OCI-M2 (cell line): ENCODE measurements around the gene SLC2A9.
"Not testable (repeated sequence)": the region's sequence is repeated elsewhere in the genome, so short reads cannot be mapped to it uniquely, and the experiment has no call there.

Experiments
- DNase-seq: peaks from one replicate; lab custom pipeline; 2025; ENCODE audit not compliant: unreplicated experiment; lab: John Stamatoyannopoulos, UW

The SLC2A9 gene

GRCh38 chr4:9929111-9929510, 92.2 kb downstream of the SLC2A9 start:
- no peak for DNase-seq

GRCh38 chr4:9927341-9928007, 93.8 kb downstream of the SLC2A9 start:
- no peak for DNase-seq

GRCh38 chr4:9926586-9926985, 94.7 kb downstream of the SLC2A9 start:
- DNase-seq = no peak

DNA sequence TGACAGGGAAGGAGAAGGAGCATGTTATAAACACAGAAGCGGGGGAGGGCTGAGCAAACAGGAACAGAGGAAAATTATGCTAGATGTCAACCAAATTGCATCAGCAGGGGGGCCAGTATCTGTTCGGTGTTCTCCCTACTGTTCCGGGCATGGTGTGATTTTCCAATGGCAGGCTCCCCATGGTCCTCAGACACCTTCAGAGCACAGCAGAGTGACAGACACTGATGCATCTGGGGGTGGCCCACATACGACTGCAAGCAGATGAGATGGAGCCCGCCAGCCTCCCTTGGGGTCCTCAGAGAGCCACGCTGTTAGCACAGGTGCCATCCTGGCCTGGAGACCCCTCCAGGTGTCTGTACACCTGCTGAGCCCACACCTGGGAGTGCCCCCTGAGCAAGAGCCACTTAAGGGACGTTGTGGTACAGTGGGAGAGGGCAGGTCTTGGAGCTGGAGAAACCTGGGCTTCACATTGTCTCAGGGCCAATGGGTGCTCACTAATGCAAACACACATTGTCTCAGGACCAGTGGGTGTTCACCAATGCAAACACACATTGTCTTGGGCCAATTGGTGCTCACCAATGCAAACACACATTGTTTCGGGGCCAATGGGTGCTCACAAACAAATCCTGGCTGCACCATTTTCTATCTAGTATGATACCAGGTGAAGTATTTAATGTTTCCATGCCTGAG, 95.4 kb downstream of the SLC2A9 start:
- DNase-seq = no peak

- no peak for DNase-seq
These were observed 96.5 kb downstream of the SLC2A9 start for GRCh38 chr4:9924750-9925149.

DNA sequence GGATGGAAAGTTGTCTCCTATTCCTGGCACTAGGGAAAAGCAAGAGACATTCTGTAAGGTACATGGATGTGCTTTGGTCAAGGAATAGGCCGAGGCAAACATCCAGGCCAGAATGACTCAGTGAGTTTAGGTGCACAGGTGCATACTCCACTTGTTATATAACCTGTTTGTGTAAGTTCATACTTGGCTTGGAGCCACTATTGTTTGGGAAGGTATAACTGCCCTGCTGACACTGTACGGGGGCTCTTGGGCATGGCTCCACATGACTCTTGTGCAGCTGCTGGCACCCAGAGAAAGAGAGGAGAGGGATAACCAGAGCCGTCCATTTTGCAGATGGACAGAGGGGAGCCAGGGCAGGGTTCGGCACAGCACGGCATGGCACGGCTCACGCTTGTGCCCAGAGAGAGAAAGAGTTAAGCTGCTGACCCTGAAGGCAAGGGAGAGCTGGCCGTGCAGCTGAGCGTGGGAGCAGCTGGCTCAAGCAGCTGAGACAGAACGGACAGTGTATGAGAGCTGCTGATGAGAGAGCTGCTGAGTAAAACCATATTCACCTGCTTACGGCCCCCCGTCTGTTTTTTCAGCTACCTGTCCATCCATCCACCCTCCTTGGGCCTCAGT, 98.0 kb downstream of the SLC2A9 start:
- DNase-seq = no peak

GRCh38 chr4:9921326-9921725, 100.0 kb downstream of the SLC2A9 start:
- no peak for DNase-seq

GRCh38 chr4:9920029-9920428, 101.3 kb downstream of the SLC2A9 start:
- DNase-seq = no peak

DNA sequence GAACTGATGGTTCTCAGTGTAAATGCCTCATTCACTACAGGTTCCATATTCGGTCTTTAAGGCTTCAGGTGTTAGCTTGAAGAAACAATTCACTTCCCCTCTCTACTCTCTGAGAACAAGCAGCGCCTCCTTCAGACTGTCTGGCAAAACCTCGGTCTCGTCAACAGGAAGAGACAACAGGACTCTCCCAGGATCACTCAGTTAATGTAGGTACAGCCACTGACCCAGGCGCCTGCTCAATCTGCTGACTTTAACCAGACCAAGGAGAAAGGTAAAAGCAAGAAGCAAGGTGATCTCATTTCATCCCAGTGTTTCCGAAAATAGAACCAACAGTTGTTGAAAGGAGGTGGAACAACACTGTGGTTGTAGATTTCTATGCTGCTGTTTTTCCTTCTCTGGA, 102.2 kb downstream of the SLC2A9 start:
- DNase-seq = no peak

DNA sequence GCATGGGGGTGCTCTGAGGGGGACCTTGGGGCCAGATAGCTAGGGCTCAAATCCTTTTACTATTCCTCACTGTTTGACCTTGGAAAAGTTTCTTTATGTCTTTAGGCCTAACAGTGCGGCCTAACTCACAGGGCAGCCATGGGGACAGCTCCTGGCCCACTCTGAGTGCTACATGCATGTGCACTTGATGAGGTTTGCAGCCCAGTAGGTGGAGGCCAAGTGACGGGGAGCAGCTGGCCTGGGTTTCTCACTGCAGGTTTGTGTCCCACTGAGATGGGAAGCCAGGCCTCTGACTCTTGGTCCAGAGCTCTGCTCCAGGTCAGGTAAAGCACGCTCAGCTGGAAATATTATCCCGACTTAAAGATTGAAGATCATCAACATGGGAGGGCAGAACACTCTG, 102.8 kb downstream of the SLC2A9 start:
- no peak for DNase-seq

DNA sequence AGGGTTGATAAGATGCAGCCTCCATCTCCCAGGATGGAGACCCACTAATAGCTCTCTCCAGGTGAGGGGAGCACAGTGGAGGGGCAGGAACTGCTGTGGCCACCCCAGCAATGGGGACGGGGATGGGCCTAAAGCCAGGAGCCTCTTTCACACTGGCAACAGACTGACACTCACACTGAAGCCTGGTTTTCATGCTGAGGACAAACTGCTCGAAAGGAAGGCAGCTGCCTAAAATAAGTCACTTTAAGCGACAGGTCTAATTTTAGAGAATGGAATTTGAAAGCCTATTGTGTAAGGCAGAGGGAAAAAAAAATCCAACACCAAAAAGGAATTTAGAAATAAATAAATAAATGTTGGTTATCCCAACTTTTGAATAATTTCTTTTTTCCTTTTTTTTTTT, 104.4 kb downstream of the SLC2A9 start:
- DNase-seq = no peak

- DNase-seq = no peak
These were observed 105.0 kb downstream of the SLC2A9 start for GRCh38 chr4:9916346-9916745.

DNA sequence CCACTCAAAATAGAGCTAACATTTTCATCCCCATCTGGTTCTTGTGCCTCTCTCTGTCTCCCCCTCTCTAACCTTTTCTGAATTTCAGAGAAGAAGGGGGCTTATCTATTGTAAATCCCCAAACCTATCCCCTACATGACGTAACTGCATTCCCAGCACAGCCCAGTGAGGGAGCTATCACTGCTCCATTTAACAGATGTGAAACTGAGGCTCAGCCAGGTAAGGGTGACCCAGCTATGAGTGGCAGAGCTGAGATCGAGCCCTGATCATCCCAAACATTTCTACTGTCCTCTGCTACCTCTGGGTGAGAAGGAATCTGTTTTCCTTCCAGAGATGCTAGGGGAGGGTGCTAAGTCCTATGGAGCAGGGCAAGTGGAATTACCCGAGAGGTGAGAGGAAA, 107.5 kb downstream of the SLC2A9 start:
- DNase-seq = no peak

DNA sequence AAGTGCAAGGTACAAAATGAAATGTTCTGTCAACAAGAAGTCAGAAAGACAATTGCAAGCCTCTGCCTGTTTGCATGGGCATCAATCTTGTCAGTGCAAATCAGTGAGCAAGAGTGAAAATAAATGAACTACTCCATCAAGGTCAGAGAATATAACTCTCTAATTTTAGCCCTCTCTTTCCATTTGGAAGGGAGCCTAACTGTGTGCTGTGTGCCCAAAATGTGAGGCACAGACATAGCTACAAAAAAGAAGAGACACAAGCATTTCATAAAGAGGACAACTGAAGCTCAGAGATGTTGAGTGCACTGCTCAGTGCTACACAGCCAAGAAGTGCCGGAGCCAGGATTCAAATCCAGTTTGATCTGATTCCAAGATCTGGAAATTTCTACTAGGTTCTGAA, 114.3 kb downstream of the SLC2A9 start:
- no peak for DNase-seq

- no peak for DNase-seq
These were observed 116.2 kb downstream of the SLC2A9 start for GRCh38 chr4:9904976-9905587.

GRCh38 chr4:9903317-9903716, 118.0 kb downstream of the SLC2A9 start:
- no peak for DNase-seq

DNA sequence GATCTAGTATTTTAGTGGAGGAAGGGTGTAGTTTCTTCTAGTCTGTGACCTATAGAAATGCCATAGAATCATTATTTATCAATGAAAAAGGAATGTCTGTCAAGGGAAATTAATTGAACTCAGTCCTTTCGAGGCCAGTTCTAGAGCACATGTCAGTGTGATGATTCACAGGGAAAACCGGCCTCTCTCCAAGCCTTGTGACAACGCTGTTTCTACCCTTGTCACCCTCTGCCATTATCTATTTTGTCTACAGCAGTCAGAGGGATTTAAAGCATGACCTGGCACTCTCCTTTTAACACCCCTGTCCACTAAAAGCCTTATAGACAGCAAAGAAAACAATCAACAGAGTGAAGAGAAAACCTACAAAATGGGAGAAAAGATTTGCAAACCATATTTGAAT, 120.0 kb downstream of the SLC2A9 start:
- DNase-seq = no peak

- not testable (repeated sequence) for DNase-seq
These were observed 120.7 kb downstream of the SLC2A9 start for GRCh38 chr4:9900633-9901032.

DNA sequence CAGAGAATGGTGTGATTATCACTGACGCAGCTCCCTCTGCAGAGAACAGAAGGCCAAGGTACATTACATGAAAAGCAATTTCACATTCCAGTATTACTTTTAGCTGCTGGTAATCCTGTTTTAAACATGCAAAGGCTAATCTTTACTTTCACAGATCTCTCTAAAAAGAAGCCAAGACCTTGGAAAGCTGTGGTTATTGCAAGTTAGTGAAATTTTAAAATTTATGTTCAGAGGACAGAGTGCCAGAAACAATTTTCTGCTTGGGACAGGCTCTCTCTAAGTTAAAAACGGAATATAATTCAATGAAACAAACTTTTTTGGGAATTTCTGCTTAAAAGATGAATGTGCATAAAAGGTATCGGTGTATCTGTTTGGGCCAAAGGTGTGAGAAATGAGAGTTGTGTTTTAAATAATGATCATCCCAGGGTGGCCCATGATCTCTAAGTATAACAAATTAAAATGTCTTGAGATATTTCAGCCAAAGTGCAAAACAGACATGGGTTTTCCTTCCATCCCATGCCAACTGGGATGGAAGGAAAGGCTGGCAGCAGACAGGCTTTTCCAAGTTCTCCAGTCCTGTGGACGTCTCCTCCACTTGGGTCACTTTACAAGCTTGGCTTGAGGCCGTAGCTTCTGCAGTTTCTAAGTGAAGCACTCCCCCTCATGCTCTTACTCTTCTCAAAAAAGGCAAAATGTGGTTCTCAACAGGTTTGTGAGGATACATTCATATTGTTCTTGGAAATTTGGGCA, 121.8 kb downstream of the SLC2A9 start:
- no peak for DNase-seq

GRCh38 chr4:9898596-9899305, 122.5 kb downstream of the SLC2A9 start:
- no peak for DNase-seq

- DNase-seq = no peak
These were observed 126.0 kb downstream of the SLC2A9 start for GRCh38 chr4:9895333-9895705.
